CMK (cell line): ENCODE results near the gene MCTP2.

Experiments used
- DNase-seq: peaks from one replicate; pipeline ENCODE4 v3.0.0-alpha.2; 2010; ENCODE audit warnings: low read depth

Gene MCTP2

GRCh38 chr15:94359716-94360115 is 128.4 kb downstream of the MCTP2 start:
- DNase-seq = no peak

GRCh38 chr15:94360251-94360685 is 128.9 kb downstream of the MCTP2 start:
- no peak for DNase-seq

- DNase-seq = no peak
Observed at GRCh38 chr15:94362385-94363092, 131.2 kb downstream of the MCTP2 start.

- no peak for DNase-seq
Observed at GRCh38 chr15:94363382-94363781, 132.0 kb downstream of the MCTP2 start.

GRCh38 chr15:94366781-94367180 is 135.4 kb downstream of the MCTP2 start:
- DNase-seq = no peak

GRCh38 chr15:94367726-94368535 is 136.6 kb downstream of the MCTP2 start:
- no peak for DNase-seq

GRCh38 chr15:94370206-94370935 is 139.0 kb downstream of the MCTP2 start:
- no peak for DNase-seq

- no peak for DNase-seq
Observed at GRCh38 chr15:94370936-94371285, 139.6 kb downstream of the MCTP2 start.

- DNase-seq = no peak
Observed at GRCh38 chr15:94372821-94373220, 141.5 kb downstream of the MCTP2 start.

GRCh38 chr15:94375997-94376396 is 144.6 kb downstream of the MCTP2 start:
- no peak for DNase-seq

GRCh38 chr15:94379986-94380385 is 148.6 kb downstream of the MCTP2 start:
- DNase-seq = no peak

GRCh38 chr15:94380798-94381197 is 149.4 kb downstream of the MCTP2 start:
- DNase-seq = no peak

GRCh38 chr15:94381384-94381783 is 150.0 kb downstream of the MCTP2 start:
- no peak for DNase-seq

GRCh38 chr15:94383041-94383440 is 151.7 kb downstream of the MCTP2 start:
- DNase-seq = no peak

- no peak for DNase-seq
Observed at GRCh38 chr15:94383706-94384105, 152.3 kb downstream of the MCTP2 start.

- no peak for DNase-seq
Observed at GRCh38 chr15:94385441-94385840, 154.1 kb downstream of the MCTP2 start.

- DNase-seq = no peak
Observed at GRCh38 chr15:94386351-94386750, 155.0 kb downstream of the MCTP2 start.

- DNase-seq = no peak
Observed at GRCh38 chr15:94387442-94387841, 156.1 kb downstream of the MCTP2 start.

- no peak for DNase-seq
Observed at GRCh38 chr15:94387849-94388441, 156.6 kb downstream of the MCTP2 start.

GRCh38 chr15:94395640-94396039 is 164.3 kb downstream of the MCTP2 start:
- no peak for DNase-seq

- no peak for DNase-seq
Observed at GRCh38 chr15:94397337-94397736, 166.0 kb downstream of the MCTP2 start.

GRCh38 chr15:94398001-94398400 is 166.6 kb downstream of the MCTP2 start:
- no peak for DNase-seq
